Transverse colon (tissue), 4 donors: ENCODE results near the gene TNS3. TPM values are rescaled to one million over a fixed set of nuclear protein-coding genes. Genes with fewer than 3 reads are reported as not detected.
A peak's percentile ranks its signal among the peaks of the same experiment; 100 is the strongest.

Experiments used
- DNase-seq: peaks from one replicate; pipeline ENCODE4 v3.0.0-alpha.2; 2019
- H3K27ac ChIP-seq, 4 donors: fragments of 200-600 bp; sonication (generic); 2 replicates each; pipeline ENCODE4 v1.5.1; 2016 to 2018; ENCODE audit warnings: inconsistent platforms in 4 of 4
- H3K27me3 ChIP-seq: fragments of 200-600 bp; sonication (generic); 2 replicates; pipeline ENCODE4 v1.5.1; 2017; ENCODE audit warnings: inconsistent platforms
- H3K36me3 ChIP-seq, 4 donors: fragments of 200-600 bp; sonication (generic); 2 replicates each; pipeline ENCODE4 v1.5.1; 2017 to 2019; ENCODE audit warnings: inconsistent platforms in 4 of 4
- H3K4me1 ChIP-seq, 4 donors: fragments of 200-600 bp; sonication (generic); 2 replicates each; pipeline ENCODE4 v1.5.1; 2017 to 2020; ENCODE audit warnings: inconsistent platforms in 4 of 4
- H3K4me3 ChIP-seq, 4 donors: fragments of 200-600 bp; sonication (generic); 1 replicate in 1 of 4; 2 replicates in 3 of 4; pipeline versions ENCODE4 v1.5.1 to v1.6.1; 2017 to 2019; ENCODE audit warnings: inconsistent platforms in 4 of 4
- H3K9me3 ChIP-seq, 2 donors: fragments of 200-600 bp; sonication (generic); 2 replicates each; pipeline ENCODE4 v1.5.1; 2017 to 2019; ENCODE audit warnings: inconsistent platforms in 2 of 2
- CTCF ChIP-seq, 5 experiments: fragments of 200-600 bp in 3 of 5; fragments of 450-650 bp in 2 of 5; sonication (generic) in 3 of 5; IDR thresholded peaks; 1 replicate in 2 of 5; 2 replicates in 3 of 5; pipeline ENCODE4 v1.5.1; 2016 to 2017; ENCODE audit warnings: antibody characterized with exemption in 5 of 5, inconsistent platforms in 3 of 5, mild to moderate bottlenecking in 2 of 5, moderate library complexity in 1 of 5
- EP300 ChIP-seq: sonication (generic); formaldehyde crosslinking; IDR thresholded peaks from one replicate; pipeline ENCODE4 v1.6.1; 2017; ENCODE audit warnings: antibody characterized with exemption, low read depth
- POLR2A ChIP-seq: fragments of 450-650 bp; IDR thresholded peaks from one replicate; pipeline ENCODE4 v1.6.1; 2016; ENCODE audit warnings: antibody characterized with exemption, mild to moderate bottlenecking, moderate library complexity
- POLR2AphosphoS5 ChIP-seq, 3 donors: sonication (generic); formaldehyde crosslinking; IDR thresholded peaks; one replicate each; pipeline ENCODE4 v1.6.1; 2016; ENCODE audit warnings: antibody characterized with exemption in 3 of 3
- WGBS, 2 donors: methylation state at CpG; one replicate each; pipeline ENCODE4 v1.1.5; 2018; ENCODE audit warnings: low coverage in 1 of 2; 5-methylcytosine and 5-hydroxymethylcytosine counted together
- in situ Hi-C, 4 donors: fragments of 200-750 bp; cut with MboI; loops; one replicate each; pipeline versions ENCODE4 v1.15.0 to v1.15.1; 2017; ENCODE audit warnings: low sequenced_read_pairs in 3 of 4, low pct_ligation_motif_present in 1 of 4, low pct_unique_long_range_greater_than_20kb in 1 of 4
- intact Hi-C: fragments of 100-400 bp; cut with DNase I; formaldehyde crosslinking; loops from one replicate; pipeline ENCODE4 v1.15.1; 2023; ENCODE audit warnings: low total_unique reads
- total RNA-seq, 4 donors: library from RNA; depleted of rRNA; stranded (reverse); fragments of >200 nt; gene quantifications; one replicate each; pipeline ENCODE4 v1.1.0, GENCODE V29; 2016

The TNS3 gene
- total RNA-seq, 4 donors from 2014 or later: 58.5 to 104 (median 72.7) TPM

GRCh38 chr7:47625861-47626715 lies 44.2 kb upstream of the TNS3 start:
- H3K27me3 ChIP-seq: no peaks in the 10 kb centered on the region
- 93 to 100% methylated on average over 2 to 10 of the region's 10 CpGs for WGBS, 2 donors
- H3K4me3 ChIP-seq: no peak overlapping the region
- intact Hi-C loops (no loop called here), in situ Hi-C loops (no loop called here)
- H3K36me3 ChIP-seq: no peaks in the 10 kb centered on the region
- DNase-seq: no peak
- TF ChIP-seq EP300 (no peak), CTCF (IDR thresholded peaks at IDR 0.05) (no peak), POLR2AphosphoS5 (IDR thresholded peaks at IDR 0.05) (no peak), POLR2A (no peak)
- H3K4me1 ChIP-seq: peaks cover 8 to 25% (median 15%) of the 10 kb centered on the region in 4 donors
- H3K9me3 ChIP-seq: no peaks in the 10 kb centered on the region
- no peak overlapping the region for H3K27ac ChIP-seq

GRCh38 chr7:47624689-47625088 lies 42.8 kb upstream of the TNS3 start:
- H3K27me3 ChIP-seq: no peaks in the 10 kb centered on the region
- H3K9me3 ChIP-seq: no peaks in the 10 kb centered on the region
- no peak overlapping the region for H3K27ac ChIP-seq
- no peaks in the 10 kb centered on the region for H3K36me3 ChIP-seq
- in situ Hi-C loops: loop anchor here in 1 of 4 donors (25.0 kb wide), 1 partner anchor 188 kb away; no protein-coding TSS in a partner anchor
- H3K4me3 ChIP-seq: no peak overlapping the region
- intact Hi-C loops: no loop called here
- no peak for TF ChIP-seq POLR2A
- TF ChIP-seq CTCF (IDR thresholded peaks at IDR 0.05): no peak
- no peak for TF ChIP-seq EP300
- TF ChIP-seq POLR2AphosphoS5 (IDR thresholded peaks at IDR 0.05): no peak
- DNase-seq: no peak
- H3K4me1 ChIP-seq: peaks cover 8 to 25% (median 15%) of the 10 kb centered on the region in 4 donors

- TF ChIP-seq CTCF (IDR thresholded peaks at IDR 0.05) (no peak), POLR2AphosphoS5 (IDR thresholded peaks at IDR 0.05) (peak; percentile 67 to 71 (median 70)), EP300 (no peak), POLR2A (no peak)
- DNase-seq: no peak
- WGBS, 2 donors: 72 to 83% methylated on average over 5 to 11 of the region's 11 CpGs
- Histone ChIP-seq H3K27ac (peak overlapping the region; percentile 67 to 78 (median 74)), H3K9me3 (no peaks in the 10 kb centered on the region), H3K4me1 (peaks cover 8 to 25% (median 15%) of the 10 kb centered on the region in 4 donors), H3K4me3 (no peak overlapping the region), H3K36me3 (no peaks in the 10 kb centered on the region), H3K27me3 (no peaks in the 10 kb centered on the region)
- in situ Hi-C loops: loop anchor here in 1 of 4 donors (25.0 kb wide), 1 partner anchor 189 kb away; no protein-coding TSS in a partner anchor
- intact Hi-C loops: loop anchor here (1.0 kb wide), 1 partner anchor 170 kb away; no protein-coding TSS in a partner anchor
These were observed 41.2 kb upstream of the TNS3 start for GRCh38 chr7:47622946-47623640.

- no peak overlapping the region for H3K4me3 ChIP-seq
- H3K27ac ChIP-seq: peak overlapping the region; percentile 67 to 78 (median 74)
- H3K4me1 ChIP-seq: peaks cover 8 to 25% (median 15%) of the 10 kb centered on the region in 4 donors
- intact Hi-C loops (no loop called here), in situ Hi-C loops (loop anchor here in 1 of 4 donors (25.0 kb wide), 1 partner anchor 190 kb away; no protein-coding TSS in a partner anchor)
- no peaks in the 10 kb centered on the region for H3K9me3 ChIP-seq
- H3K36me3 ChIP-seq: no peaks in the 10 kb centered on the region
- no peaks in the 10 kb centered on the region for H3K27me3 ChIP-seq
- TF ChIP-seq POLR2AphosphoS5 (IDR thresholded peaks at IDR 0.05) (no peak), EP300 (no peak), POLR2A (no peak), CTCF (IDR thresholded peaks at IDR 0.05) (no peak)
- no peak for DNase-seq
These were observed 40.7 kb upstream of the TNS3 start for GRCh38 chr7:47622586-47622945.
